PC-3 (cell line): ENCODE measurements around the gene PLEK2.

ENCODE experiments used
- EZH2 ChIP-seq: fragments of 300-600 bp; sonication (generic); IDR thresholded peaks from one replicate; pipeline ENCODE4 v1.6.1; 2017; ENCODE audit warnings: antibody characterized with exemption, mild to moderate bottlenecking, low read length; ENCODE audit not compliant: unreplicated experiment
- TF ChIP-seq, protein P1 (sequence below): fragments of 300-600 bp; sonication (generic); conservative IDR thresholded peaks from 2 replicates; pipeline ENCODE4 v1.5.1; 2017; ENCODE audit warnings: antibody characterized with exemption, low read depth, mild to moderate bottlenecking, low read length

DNA sequence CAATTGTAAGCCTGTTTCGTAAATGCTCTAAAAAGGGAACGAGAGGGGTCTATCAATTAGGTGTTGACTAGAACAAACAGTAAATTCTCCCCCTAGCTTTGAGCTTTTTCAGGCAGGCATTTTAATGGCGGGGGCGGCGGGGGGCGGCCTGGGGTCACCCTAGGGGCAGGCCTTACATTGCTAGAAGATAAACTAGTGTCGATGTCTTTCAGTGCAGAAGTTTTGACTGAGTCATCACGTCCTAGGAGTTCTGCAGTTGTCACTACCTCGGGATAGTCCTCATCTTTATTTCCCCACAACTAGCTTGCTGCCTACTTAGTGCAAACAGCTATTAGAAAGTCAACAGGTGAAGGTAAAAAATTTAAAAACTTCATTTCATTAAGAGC, 54.0 kb downstream of the PLEK2 start:
- no peak for TF ChIP-seq EZH2
- TF ChIP-seq, protein P1, sequence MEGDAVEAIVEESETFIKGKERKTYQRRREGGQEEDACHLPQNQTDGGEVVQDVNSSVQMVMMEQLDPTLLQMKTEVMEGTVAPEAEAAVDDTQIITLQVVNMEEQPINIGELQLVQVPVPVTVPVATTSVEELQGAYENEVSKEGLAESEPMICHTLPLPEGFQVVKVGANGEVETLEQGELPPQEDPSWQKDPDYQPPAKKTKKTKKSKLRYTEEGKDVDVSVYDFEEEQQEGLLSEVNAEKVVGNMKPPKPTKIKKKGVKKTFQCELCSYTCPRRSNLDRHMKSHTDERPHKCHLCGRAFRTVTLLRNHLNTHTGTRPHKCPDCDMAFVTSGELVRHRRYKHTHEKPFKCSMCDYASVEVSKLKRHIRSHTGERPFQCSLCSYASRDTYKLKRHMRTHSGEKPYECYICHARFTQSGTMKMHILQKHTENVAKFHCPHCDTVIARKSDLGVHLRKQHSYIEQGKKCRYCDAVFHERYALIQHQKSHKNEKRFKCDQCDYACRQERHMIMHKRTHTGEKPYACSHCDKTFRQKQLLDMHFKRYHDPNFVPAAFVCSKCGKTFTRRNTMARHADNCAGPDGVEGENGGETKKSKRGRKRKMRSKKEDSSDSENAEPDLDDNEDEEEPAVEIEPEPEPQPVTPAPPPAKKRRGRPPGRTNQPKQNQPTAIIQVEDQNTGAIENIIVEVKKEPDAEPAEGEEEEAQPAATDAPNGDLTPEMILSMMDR: no peak
